Heart right ventricle (tissue), 16 donors: Measurements from ENCODE around the gene FGF18. TPM values are rescaled to one million over a fixed set of nuclear protein-coding genes. Genes with fewer than 3 reads are reported as not detected.
"Not testable (repeated sequence)": the region's sequence is repeated elsewhere in the genome, so short reads cannot be mapped to it uniquely, and the experiment has no call there.

ENCODE experiments used
- ATAC-seq, 8 donors: fragments of 200-7000 bp; cut with Tn5 transposase; one replicate each; pipeline ENCODE4 v1.9.1; 2020; ENCODE audit warnings: mild to moderate bottlenecking in 8 of 8, moderate library complexity in 8 of 8, moderate number of reproducible peaks in 1 of 8
- DNase-seq, 2 donors: peaks; one replicate each; pipeline ENCODE4 v3.0.0-alpha.2; 2020
- H3K27ac ChIP-seq, 10 donors: fragments of 200-600 bp; sonication (generic) in 2 of 10; one replicate each; pipeline versions ENCODE4 v1.5.0 to v1.8.0; 2020 to 2022; ENCODE audit warnings: mild to moderate bottlenecking in 3 of 10
- H3K27me3 ChIP-seq, 7 donors: fragments of 200-600 bp; one replicate each; pipeline ENCODE4 v1.8.0; 2021 to 2022; ENCODE audit warnings: mild to moderate bottlenecking in 2 of 7
- H3K36me3 ChIP-seq, 9 donors: fragments of 200-600 bp; sonication (generic) in 1 of 9; one replicate each; pipeline versions ENCODE4 v1.5.0 to v1.8.0; 2020 to 2022; ENCODE audit warnings: mild to moderate bottlenecking in 2 of 9
- H3K4me1 ChIP-seq, 9 donors: fragments of 200-600 bp; sonication (generic) in 1 of 9; one replicate each; pipeline versions ENCODE4 v1.5.0 to v1.8.0; 2020 to 2022; ENCODE audit warnings: mild to moderate bottlenecking in 4 of 9
- H3K4me3 ChIP-seq, 10 donors: fragments of 200-600 bp; sonication (generic) in 2 of 10; one replicate each; pipeline versions ENCODE4 v1.5.0 to v1.8.0; 2020 to 2022; ENCODE audit warnings: mild to moderate bottlenecking in 7 of 10, moderate library complexity in 2 of 10
- H3K9me3 ChIP-seq, 11 donors: fragments of 200-600 bp in 10 of 11; sonication (generic) in 2 of 11; one replicate each; pipeline versions ENCODE4 v1.5.0 to v1.8.0; 2013 to 2022; ENCODE audit warnings: mild to moderate bottlenecking in 2 of 11, control low read depth in 1 of 11, moderate library complexity in 1 of 11
- WGBS, 2 donors: extraction: QIAGEN DNeasy Blood & Tissue Kit; methylation state at CpG; one replicate each; pipeline ENCODE4 v1.1.7; 2013; ENCODE audit warnings: inconsistent platforms in 1 of 2; 5-methylcytosine and 5-hydroxymethylcytosine counted together
- intact Hi-C, 10 donors: fragments of 100-400 bp; cut with DNase I; formaldehyde crosslinking; loops; one replicate each; pipeline versions ENCODE4 v1.11.1 to v1.14.2; 2022
- polyA plus RNA-seq, 2 donors: library from polyadenylated mRNA; stranded (reverse); fragments of 200-250 nt; gene quantifications; one replicate each; pipeline ENCODE4 v1.2.3, GENCODE V29; 2013
- total RNA-seq, 10 donors: library from RNA; stranded (reverse); fragmentation: NEBNext Ultra II Directional in 3 of 10; extraction: Animal tissue kit (Norgen Biotek cat#: 25700) in 3 of 10; gene quantifications; one replicate each; pipeline versions ENCODE4 v1.2.1 to v1.2.4, GENCODE V29; 2021 to 2023
- TF ChIP-seq, protein P1 (sequence below), 9 donors: fragments of 200-600 bp; sonication (generic) in 2 of 9; IDR thresholded peaks; one replicate each; pipeline versions ENCODE4 v1.5.0 to v1.8.0; 2021 to 2022; ENCODE audit warnings: antibody characterized with exemption in 9 of 9, mild to moderate bottlenecking in 5 of 9, moderate library complexity in 1 of 9
- donor health status: Arrhythmogenic right ventricular cardiomyopathy.
- donor health status: ischemic (EF 13 %, LVEDD 7.1; RV severe dilation, severe dysfunction).
- donor health status: healthy with polysubstance abuse.
- donor health status: DM: no; HTN: yes; CAD: no.
- donor health status: DM: no; HTN: no; CAD: no.
- donor health status: ischemic (EF 25% LVEDD 6.9; RV normal size, moderate dysfunction).
- donor health status: ischemic (EF 25% LVEDD 5.7; RV mildly dilated, moderate dysfunction).
- donor health status: healthy.
- donor health status: DM: yes; HTN: yes; CAD: no.
- donor health status: Ischemic cardiomyopathy.
- donor health status: ischemic (EF 35%, LVEDD 5.7; RV mildly dilated, moderate dysfunction).
- donor health status: nonischemic (EF 11% LVEDD 7.7; RV severe dilation, severe dysfunction).
- donor health status: DM: yes; HTN: yes; CAD: no.
- donor health status: PGD.
- donor health status: ischemic (EF 29% LVEDD 5.4; RV normal size, mild dysfunction).
- donor health status: nonischemic (EF 23%, LVEDD 6.1; RV moderate dilation, normal function).

Gene FGF18
- total and polyA plus RNA-seq, 12 donors = 1.7 to 39.2 (median 13.7) TPM

DNA sequence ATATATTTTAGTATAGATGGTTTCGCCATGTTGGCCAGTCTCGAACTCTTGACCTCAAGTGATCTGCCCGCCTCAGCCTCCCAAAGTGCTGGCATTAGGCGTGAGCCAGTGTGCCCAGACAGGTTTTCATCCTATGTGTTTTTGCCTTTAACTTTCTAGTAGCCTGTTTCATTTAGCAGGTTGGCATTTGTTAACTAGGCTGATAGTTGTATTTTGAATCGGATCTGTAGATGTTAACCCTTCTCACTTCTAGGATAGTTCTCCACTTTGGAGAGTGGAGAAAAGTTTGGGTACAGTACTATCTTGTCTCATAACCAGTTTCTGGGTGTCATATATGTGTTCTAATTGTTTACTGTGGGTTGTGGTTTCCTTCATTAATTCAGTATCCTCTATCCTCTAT lies 7.3 kb upstream of the FGF18 start:
- H3K9me3 ChIP-seq = no peaks in the 10 kb centered on the region
- ATAC-seq = no peak
- peaks cover 0 to 27% (median 12%) of the 10 kb centered on the region in 9 donors for H3K4me1 ChIP-seq
- intact Hi-C loops = loop anchor here in 8 of 10 donors (10.0 kb wide), 6 partner anchors 323 to 1033 kb away; no protein-coding TSS in a partner anchor
- no peak overlapping the region for H3K27ac ChIP-seq
- 94 to 96% methylated on average over 5 of the region's 5 CpGs for WGBS, 2 donors
- DNase-seq = no peak
- TF ChIP-seq, protein P1, sequence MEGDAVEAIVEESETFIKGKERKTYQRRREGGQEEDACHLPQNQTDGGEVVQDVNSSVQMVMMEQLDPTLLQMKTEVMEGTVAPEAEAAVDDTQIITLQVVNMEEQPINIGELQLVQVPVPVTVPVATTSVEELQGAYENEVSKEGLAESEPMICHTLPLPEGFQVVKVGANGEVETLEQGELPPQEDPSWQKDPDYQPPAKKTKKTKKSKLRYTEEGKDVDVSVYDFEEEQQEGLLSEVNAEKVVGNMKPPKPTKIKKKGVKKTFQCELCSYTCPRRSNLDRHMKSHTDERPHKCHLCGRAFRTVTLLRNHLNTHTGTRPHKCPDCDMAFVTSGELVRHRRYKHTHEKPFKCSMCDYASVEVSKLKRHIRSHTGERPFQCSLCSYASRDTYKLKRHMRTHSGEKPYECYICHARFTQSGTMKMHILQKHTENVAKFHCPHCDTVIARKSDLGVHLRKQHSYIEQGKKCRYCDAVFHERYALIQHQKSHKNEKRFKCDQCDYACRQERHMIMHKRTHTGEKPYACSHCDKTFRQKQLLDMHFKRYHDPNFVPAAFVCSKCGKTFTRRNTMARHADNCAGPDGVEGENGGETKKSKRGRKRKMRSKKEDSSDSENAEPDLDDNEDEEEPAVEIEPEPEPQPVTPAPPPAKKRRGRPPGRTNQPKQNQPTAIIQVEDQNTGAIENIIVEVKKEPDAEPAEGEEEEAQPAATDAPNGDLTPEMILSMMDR (IDR thresholded peaks at IDR 0.05) = no peak
- peaks cover 0 to 75% (median 36%) of the 10 kb centered on the region in 9 donors for H3K36me3 ChIP-seq
- H3K27me3 ChIP-seq = no peaks in the 10 kb centered on the region
- no peak overlapping the region for H3K4me3 ChIP-seq

DNA sequence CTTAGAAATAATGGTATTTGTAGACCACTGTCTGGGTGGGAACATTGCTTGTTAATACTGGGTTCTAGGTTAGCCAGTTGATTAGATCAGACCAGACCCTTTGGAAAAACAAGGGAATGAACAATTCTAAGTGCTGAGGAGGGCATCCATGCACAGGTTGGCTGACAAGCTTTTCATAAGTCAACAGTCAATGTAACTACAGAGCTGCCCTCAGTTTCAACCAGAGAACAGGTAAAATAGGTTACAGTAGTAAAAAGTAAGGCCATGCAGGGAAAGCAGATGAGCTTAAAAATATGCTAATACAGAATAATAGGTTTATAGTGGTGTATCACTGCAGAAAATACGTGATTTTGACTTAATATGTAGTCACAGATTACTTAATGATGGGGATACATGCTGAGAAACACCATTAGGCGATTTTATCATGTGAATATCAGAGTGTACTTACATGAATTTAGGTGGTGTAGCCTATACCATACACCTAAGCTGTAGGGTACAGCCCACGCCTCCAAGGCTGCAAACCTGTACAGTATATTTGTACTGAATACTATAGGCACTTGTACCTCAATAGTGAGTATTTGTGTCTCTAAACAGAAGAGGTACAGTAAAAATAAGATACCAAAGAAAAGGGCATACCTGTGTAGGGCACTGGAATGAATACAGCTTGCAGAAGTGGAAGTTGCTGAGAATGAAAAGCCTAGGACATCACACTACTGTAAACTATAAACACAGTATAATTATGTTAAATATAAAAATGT lies 6.1 kb upstream of the FGF18 start:
- Histone ChIP-seq H3K9me3 (no peaks in the 10 kb centered on the region), H3K4me3 (no peak overlapping the region), H3K4me1 (peaks cover 0 to 30% (median 16%) of the 10 kb centered on the region in 9 donors), H3K36me3 (peaks cover 0 to 64% (median 27%) of the 10 kb centered on the region in 9 donors), H3K27me3 (no peaks in the 10 kb centered on the region), H3K27ac (no peak overlapping the region)
- 88 to 96% methylated on average over 3 of the region's 3 CpGs for WGBS, 2 donors
- intact Hi-C loops = loop anchor here in 8 of 10 donors (10.0 kb wide), 6 partner anchors 321 to 1031 kb away; no protein-coding TSS in a partner anchor
- TF ChIP-seq, protein P1 (IDR thresholded peaks at IDR 0.05) = no peak
- ATAC-seq (no peak), DNase-seq (no peak)

DNA sequence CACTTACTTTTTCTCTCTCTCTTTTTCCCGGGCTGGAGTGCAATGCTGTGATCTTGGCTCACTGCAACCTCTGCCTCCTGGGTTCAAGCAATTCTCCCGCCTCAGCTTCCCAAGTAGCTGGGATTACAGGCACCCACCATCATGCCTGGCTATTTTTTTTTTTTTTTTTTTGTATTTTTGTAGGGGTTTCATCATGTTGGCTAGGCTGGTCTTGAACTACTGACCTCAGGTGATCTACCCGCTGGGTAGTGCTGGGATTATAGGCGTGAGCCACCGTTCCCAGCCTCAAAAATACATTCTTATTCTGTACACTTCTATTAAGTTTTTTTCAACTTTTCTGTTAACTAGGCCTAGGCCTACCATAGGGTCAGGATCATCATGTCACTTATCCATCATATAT lies 5.5 kb upstream of the FGF18 start:
- H3K27me3 ChIP-seq, H3K4me3 ChIP-seq, ATAC-seq, H3K27ac ChIP-seq, DNase-seq, H3K9me3 ChIP-seq: not testable (repeated sequence)
- WGBS, 2 donors = 87 to 93% methylated on average over 5 of the region's 5 CpGs
- peaks cover 2 to 30% (median 23%) of the 10 kb centered on the region in 9 donors for H3K4me1 ChIP-seq
- peaks cover 0 to 57% (median 21%) of the 10 kb centered on the region in 9 donors for H3K36me3 ChIP-seq
- intact Hi-C loops = loop anchor here in 9 of 10 donors (2.0 to 10.0 kb wide), 7 partner anchors 321 to 1031 kb away; no protein-coding TSS in a partner anchor

DNA sequence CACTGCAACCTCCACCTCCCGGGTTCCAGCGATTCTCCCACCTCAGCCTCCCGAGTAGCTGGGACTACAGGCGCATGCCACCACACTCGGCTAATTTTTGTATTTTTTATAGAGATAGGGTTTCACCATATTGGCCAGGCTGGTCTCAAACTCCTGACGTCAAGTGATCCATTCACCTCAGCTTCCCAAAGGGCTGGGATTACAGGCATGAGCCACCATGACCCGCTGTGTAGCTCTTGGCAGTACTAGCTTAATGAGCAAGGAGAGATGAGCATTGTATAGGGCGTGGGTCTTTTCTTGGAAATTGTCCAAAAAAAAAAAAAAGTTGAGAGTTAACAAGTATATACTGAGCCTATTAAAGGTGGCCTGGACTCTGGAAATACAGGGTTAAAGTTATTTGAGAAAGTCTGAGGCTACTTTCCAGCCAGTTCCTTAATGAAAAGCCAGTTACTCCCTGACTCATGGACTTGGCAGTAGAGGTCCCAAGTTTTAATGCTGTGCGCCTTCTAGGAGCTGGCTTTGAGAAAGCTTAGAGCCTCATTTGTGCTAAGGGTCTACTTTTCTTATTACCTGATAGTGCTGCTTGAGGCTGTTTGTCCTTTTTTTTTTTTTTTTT lies 4.2 kb upstream of the FGF18 start:
- Histone ChIP-seq H3K27me3 (peaks cover 0 to 16% (median 0%) of the 10 kb centered on the region in 7 donors), H3K4me3 (no peak overlapping the region), H3K4me1 (peaks cover 7 to 23% (median 16%) of the 10 kb centered on the region in 9 donors), H3K9me3 (no peaks in the 10 kb centered on the region), H3K36me3 (peaks cover 0 to 45% (median 11%) of the 10 kb centered on the region in 9 donors), H3K27ac (no peak overlapping the region)
- TF ChIP-seq, protein P1 (IDR thresholded peaks at IDR 0.05) = no peak
- no peak for ATAC-seq
- intact Hi-C loops = loop anchor here (2.0 to 10.0 kb wide), 12 partner anchors 67 to 1030 kb away; no protein-coding TSS in a partner anchor
- WGBS, 2 donors = 89 to 90% methylated on average over 9 of the region's 9 CpGs
- DNase-seq = no peak
